ENCODE results near the gene ADAM8. TPM values are rescaled to one million over a fixed set of nuclear protein-coding genes. Genes with fewer than 3 reads are reported as not detected.

ADAM8 gene
- total RNA-seq, 1 donor from 2014 or later, result 6.3 TPM

Other genes starting within 250 kb of the ADAM8 start
- 0.10 TPM for gene ADGRA1, start 188.9 kb downstream of the ADAM8 start, total RNA-seq
- 1.1 TPM for gene KNDC1, start 116.6 kb downstream of the ADAM8 start, total RNA-seq
- not detected for gene UTF1, start 46.7 kb downstream of the ADAM8 start, total RNA-seq
- gene VENTX, start 39.0 kb downstream of the ADAM8 start, total RNA-seq, result 0.20 TPM
- gene TUBGCP2, start 32.0 kb upstream of the ADAM8 start, total RNA-seq, result 29.1 TPM
- 12.2 TPM for gene ZNF511, start 32.0 kb upstream of the ADAM8 start, total RNA-seq
- gene CALY, start 60.0 kb upstream of the ADAM8 start, total RNA-seq, result not detected
- not detected for gene PRAP1, start 70.5 kb upstream of the ADAM8 start, total RNA-seq
- 11.2 TPM for gene FUOM, start 81.2 kb upstream of the ADAM8 start, total RNA-seq
- 41.2 TPM for gene ECHS1, start 96.5 kb upstream of the ADAM8 start, total RNA-seq
- 3.6 TPM for gene PAOX, start 102.4 kb upstream of the ADAM8 start, total RNA-seq
- gene MTG1, start 117.3 kb upstream of the ADAM8 start, total RNA-seq, result 24.7 TPM
- 0.89 TPM for gene SPRN, start 147.8 kb upstream of the ADAM8 start, total RNA-seq
- gene SCART1, start 177.1 kb upstream of the ADAM8 start, total RNA-seq, result 2.5 TPM

Data from skin of body (tissue), 1 donor.